Dendritic cell treated with granulocyte-macrophage colony-stimulating factor and Interleukin-4, amounts not matched to agents 40 ng/mL and 50 ng/mL, for 4 days (primary cell): Measurements from ENCODE around the gene SYCE1.

ENCODE experiments used
- H3K27ac Mint-ChIP-seq: one replicate; pipeline ENCODE4 v1.8.0; 2022; ENCODE audit warnings: mild to moderate bottlenecking, mixed read lengths
- H3K27me3 Mint-ChIP-seq: one replicate; pipeline ENCODE4 v1.8.0; 2022; ENCODE audit warnings: mild to moderate bottlenecking, mixed read lengths
- H3K36me3 Mint-ChIP-seq: one replicate; pipeline ENCODE4 v1.8.0; 2022; ENCODE audit warnings: low read depth, mixed read lengths
- H3K4me1 Mint-ChIP-seq: one replicate; pipeline ENCODE4 v1.8.0; 2022; ENCODE audit warnings: low read depth, mixed read lengths
- H3K4me3 Mint-ChIP-seq: one replicate; pipeline ENCODE4 v1.8.0; 2022; ENCODE audit warnings: mild to moderate bottlenecking, moderate library complexity, mixed read lengths
- H3K9me3 Mint-ChIP-seq: one replicate; pipeline ENCODE4 v1.8.0; 2022; ENCODE audit warnings: mixed read lengths
- intact Hi-C: fragments of 100-400 bp; cut with micrococcal nuclease; formaldehyde crosslinking; loops from one replicate; pipeline ENCODE4 v1.15.0; 2022

Gene SYCE1

DNA sequence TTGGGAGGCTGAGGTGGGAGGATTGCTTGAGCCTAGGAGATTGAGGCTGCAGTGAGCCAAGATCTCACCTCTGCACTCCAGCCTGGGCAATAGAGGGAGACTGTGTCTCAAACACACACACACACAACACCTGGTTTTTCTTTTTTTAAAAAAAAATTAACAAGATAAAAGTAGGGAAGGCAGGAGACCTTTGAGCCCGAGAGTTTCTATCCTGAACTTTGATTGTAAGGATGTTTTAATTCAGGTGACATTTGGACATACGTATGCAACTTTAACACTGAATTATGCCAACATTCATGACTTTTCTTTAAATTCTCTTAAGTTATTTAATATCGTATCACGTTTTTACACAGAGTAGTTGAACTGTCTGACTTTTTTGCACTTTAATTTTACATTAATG is 49.9 kb downstream of the SYCE1 start:
- no peak overlapping the region for H3K4me3 Mint-ChIP-seq
- H3K4me1 Mint-ChIP-seq: no peaks in the 10 kb centered on the region
- intact Hi-C loops: loop anchor here (5.0 kb wide), 1 partner anchor 188 kb away; no protein-coding TSS in a partner anchor
- no peaks in the 10 kb centered on the region for H3K36me3 Mint-ChIP-seq
- H3K27ac Mint-ChIP-seq: no peak overlapping the region
- H3K27me3 Mint-ChIP-seq: peaks cover 44% of the 10 kb centered on the region
- H3K9me3 Mint-ChIP-seq: no peaks in the 10 kb centered on the region

- intact Hi-C loops: no loop called here
- H3K9me3 Mint-ChIP-seq: peaks cover 13% of the 10 kb centered on the region
- peaks cover 35% of the 10 kb centered on the region for H3K27me3 Mint-ChIP-seq
- no peaks in the 10 kb centered on the region for H3K36me3 Mint-ChIP-seq
- H3K4me3 Mint-ChIP-seq: no peak overlapping the region
- no peak overlapping the region for H3K27ac Mint-ChIP-seq
- H3K4me1 Mint-ChIP-seq: no peaks in the 10 kb centered on the region
These were observed 53.4 kb downstream of the SYCE1 start for GRCh38 chr10:133511907-133512528.

DNA sequence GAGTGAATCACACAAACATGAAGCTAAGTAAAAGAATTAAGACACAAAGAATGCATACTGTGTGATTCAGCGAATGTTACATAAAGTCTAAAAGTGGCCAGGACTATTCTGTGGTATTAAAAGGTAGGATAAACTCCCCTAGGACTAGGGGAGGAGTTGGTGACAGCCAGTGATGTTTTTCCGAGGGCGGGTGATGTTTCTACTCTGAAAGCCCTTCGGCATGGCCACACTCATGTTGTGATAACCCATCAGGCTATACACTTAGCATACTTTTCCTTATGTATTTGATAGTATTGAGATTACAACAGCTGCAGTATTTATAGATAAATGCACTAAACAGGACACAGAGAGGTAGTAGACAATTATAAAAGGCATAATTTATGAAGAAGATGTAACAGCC is 54.0 kb downstream of the SYCE1 start:
- Mint-ChIP-seq H3K27ac (no peak overlapping the region), H3K4me3 (no peak overlapping the region), H3K4me1 (no peaks in the 10 kb centered on the region), H3K36me3 (no peaks in the 10 kb centered on the region), H3K9me3 (peaks cover 13% of the 10 kb centered on the region), H3K27me3 (peaks cover 35% of the 10 kb centered on the region)
- intact Hi-C loops: no loop called here

GRCh38 chr10:133509700-133510099 is 55.7 kb downstream of the SYCE1 start:
- no peaks in the 10 kb centered on the region for H3K36me3 Mint-ChIP-seq
- H3K4me1 Mint-ChIP-seq: no peaks in the 10 kb centered on the region
- intact Hi-C loops: no loop called here
- no peak overlapping the region for H3K27ac Mint-ChIP-seq
- H3K4me3 Mint-ChIP-seq: no peak overlapping the region
- H3K27me3 Mint-ChIP-seq: peaks cover 32% of the 10 kb centered on the region
- H3K9me3 Mint-ChIP-seq: peaks cover 13% of the 10 kb centered on the region
